Loucy (cell line): ENCODE measurements around the gene CAPN1.

Experiments used
- H2AFZ ChIP-seq: fragments of 200-600 bp; sonication (generic); 2 replicates; pipeline ENCODE4 v1.6.0; 2016; ENCODE audit warnings: antibody characterized with exemption, mild to moderate bottlenecking, low read length, moderate library complexity
- H3F3A ChIP-seq: fragments of 200-600 bp; 2 replicates; pipeline ENCODE4 v1.6.0; 2016; ENCODE audit warnings: antibody characterized with exemption, low read depth, mild to moderate bottlenecking
- H3K27me3 ChIP-seq: fragments of 200-600 bp; sonication (generic); 2 replicates; pipeline ENCODE4 v1.6.1; 2014; ENCODE audit warnings: low read length, mild to moderate bottlenecking; ENCODE audit not compliant: insufficient read depth, poor library complexity, severe bottlenecking
- H3K36me3 ChIP-seq: fragments of 200-600 bp; sonication (generic); 2 replicates; pipeline ENCODE4 v1.6.1; 2016; ENCODE audit warnings: low read length; ENCODE audit not compliant: insufficient read depth
- H3K4me1 ChIP-seq: fragments of 200-600 bp; sonication (generic); 2 replicates; pipeline ENCODE4 v1.5.1; 2014; ENCODE audit warnings: low read length, mild to moderate bottlenecking; ENCODE audit not compliant: insufficient read depth, poor library complexity, severe bottlenecking
- H3K4me2 ChIP-seq: fragments of 200-600 bp; sonication (generic); 2 replicates; pipeline ENCODE4 v1.6.0; 2014; ENCODE audit warnings: antibody characterized with exemption, low read length, low read depth, mild to moderate bottlenecking; ENCODE audit not compliant: poor library complexity, severe bottlenecking
- H3K4me3 ChIP-seq: fragments of 200-600 bp; sonication (generic); 2 replicates; pipeline ENCODE4 v1.5.1; 2014; ENCODE audit warnings: low read length, mild to moderate bottlenecking, mixed read lengths; ENCODE audit not compliant: poor library complexity, severe bottlenecking
- H3K79me2 ChIP-seq: fragments of 200-600 bp; sonication (generic); 2 replicates; pipeline ENCODE4 v1.6.1; 2014; ENCODE audit warnings: low read length; ENCODE audit not compliant: insufficient read depth
- H3K9ac ChIP-seq: fragments of 200-600 bp; sonication (generic); 2 replicates; pipeline ENCODE4 v1.6.0; 2014; ENCODE audit warnings: mild to moderate bottlenecking, low read depth, low read length, moderate library complexity; ENCODE audit not compliant: poor library complexity, severe bottlenecking
- H3K9me2 ChIP-seq: fragments of 200-600 bp; sonication (generic); replicated peaks from 2 replicates; pipeline ENCODE4 v1.6.1; 2016; ENCODE audit warnings: low read depth, low read length, mixed read lengths
- H3K9me3 ChIP-seq: fragments of 200-600 bp; sonication (generic); 2 replicates; pipeline ENCODE4 v1.6.1; 2014; ENCODE audit warnings: mild to moderate bottlenecking, antibody characterized with exemption, low read length, low read depth; ENCODE audit not compliant: insufficient read depth
- H4K20me1 ChIP-seq: fragments of 200-600 bp; sonication (generic); 2 replicates; pipeline ENCODE4 v1.6.0; 2014; ENCODE audit warnings: antibody characterized with exemption, low read length, mild to moderate bottlenecking; ENCODE audit not compliant: insufficient read depth, poor library complexity, severe bottlenecking
- EZH2phosphoT487 ChIP-seq: fragments of 200-600 bp; IDR thresholded peaks from 2 replicates; pipeline ENCODE4 v1.6.1; 2018; ENCODE audit warnings: antibody characterized with exemption, mild to moderate bottlenecking, moderate library complexity, borderline replicate concordance
- TF ChIP-seq, protein P1 (sequence below): fragments of 200-600 bp; sonication (generic); conservative IDR thresholded peaks from 2 replicates; pipeline ENCODE4 v1.5.1; 2014; ENCODE audit warnings: mild to moderate bottlenecking, antibody characterized with exemption, low read length

The CAPN1 gene

DNA sequence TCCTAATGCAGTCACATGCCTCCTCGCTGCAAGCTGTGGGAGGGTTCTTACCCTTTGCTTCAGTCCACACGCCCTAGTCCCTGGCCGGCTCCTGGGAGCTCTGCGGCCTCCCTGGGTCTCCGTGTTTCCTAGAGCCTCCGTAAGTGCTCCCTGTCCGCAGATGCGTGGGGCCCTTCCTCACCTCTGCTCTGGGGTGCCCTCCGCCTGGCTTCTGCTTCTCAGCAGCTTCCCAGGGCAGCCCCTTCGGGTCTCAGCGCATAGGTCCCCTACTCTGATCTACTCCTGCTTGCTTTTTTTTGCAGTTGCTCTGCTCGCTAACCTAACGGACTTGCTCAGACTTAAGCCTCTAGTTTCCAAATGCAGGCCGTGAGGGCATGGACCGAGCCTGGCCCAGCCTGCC, 22.4 kb downstream of the CAPN1 start:
- Histone ChIP-seq H3K9me3 (no peaks in the 10 kb centered on the region), H3K27me3 (no peaks in the 10 kb centered on the region), H3K36me3 (peaks cover 21% of the 10 kb centered on the region; the same call in 1 of the 2 replicates), H3K4me1 (peaks cover 7% of the 10 kb centered on the region), H4K20me1 (no peaks in the 10 kb centered on the region), H3K79me2 (no peaks in the 10 kb centered on the region), H3F3A (no peaks in the 10 kb centered on the region), H2AFZ (no peak overlapping the region), H3K9ac (no peak overlapping the region), H3K9me2 (no peaks in the 10 kb centered on the region), H3K4me2 (no peak overlapping the region), H3K4me3 (no peak overlapping the region)
- TF ChIP-seq, protein P1, sequence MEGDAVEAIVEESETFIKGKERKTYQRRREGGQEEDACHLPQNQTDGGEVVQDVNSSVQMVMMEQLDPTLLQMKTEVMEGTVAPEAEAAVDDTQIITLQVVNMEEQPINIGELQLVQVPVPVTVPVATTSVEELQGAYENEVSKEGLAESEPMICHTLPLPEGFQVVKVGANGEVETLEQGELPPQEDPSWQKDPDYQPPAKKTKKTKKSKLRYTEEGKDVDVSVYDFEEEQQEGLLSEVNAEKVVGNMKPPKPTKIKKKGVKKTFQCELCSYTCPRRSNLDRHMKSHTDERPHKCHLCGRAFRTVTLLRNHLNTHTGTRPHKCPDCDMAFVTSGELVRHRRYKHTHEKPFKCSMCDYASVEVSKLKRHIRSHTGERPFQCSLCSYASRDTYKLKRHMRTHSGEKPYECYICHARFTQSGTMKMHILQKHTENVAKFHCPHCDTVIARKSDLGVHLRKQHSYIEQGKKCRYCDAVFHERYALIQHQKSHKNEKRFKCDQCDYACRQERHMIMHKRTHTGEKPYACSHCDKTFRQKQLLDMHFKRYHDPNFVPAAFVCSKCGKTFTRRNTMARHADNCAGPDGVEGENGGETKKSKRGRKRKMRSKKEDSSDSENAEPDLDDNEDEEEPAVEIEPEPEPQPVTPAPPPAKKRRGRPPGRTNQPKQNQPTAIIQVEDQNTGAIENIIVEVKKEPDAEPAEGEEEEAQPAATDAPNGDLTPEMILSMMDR = no peak
- TF ChIP-seq EZH2phosphoT487 = no peak

DNA sequence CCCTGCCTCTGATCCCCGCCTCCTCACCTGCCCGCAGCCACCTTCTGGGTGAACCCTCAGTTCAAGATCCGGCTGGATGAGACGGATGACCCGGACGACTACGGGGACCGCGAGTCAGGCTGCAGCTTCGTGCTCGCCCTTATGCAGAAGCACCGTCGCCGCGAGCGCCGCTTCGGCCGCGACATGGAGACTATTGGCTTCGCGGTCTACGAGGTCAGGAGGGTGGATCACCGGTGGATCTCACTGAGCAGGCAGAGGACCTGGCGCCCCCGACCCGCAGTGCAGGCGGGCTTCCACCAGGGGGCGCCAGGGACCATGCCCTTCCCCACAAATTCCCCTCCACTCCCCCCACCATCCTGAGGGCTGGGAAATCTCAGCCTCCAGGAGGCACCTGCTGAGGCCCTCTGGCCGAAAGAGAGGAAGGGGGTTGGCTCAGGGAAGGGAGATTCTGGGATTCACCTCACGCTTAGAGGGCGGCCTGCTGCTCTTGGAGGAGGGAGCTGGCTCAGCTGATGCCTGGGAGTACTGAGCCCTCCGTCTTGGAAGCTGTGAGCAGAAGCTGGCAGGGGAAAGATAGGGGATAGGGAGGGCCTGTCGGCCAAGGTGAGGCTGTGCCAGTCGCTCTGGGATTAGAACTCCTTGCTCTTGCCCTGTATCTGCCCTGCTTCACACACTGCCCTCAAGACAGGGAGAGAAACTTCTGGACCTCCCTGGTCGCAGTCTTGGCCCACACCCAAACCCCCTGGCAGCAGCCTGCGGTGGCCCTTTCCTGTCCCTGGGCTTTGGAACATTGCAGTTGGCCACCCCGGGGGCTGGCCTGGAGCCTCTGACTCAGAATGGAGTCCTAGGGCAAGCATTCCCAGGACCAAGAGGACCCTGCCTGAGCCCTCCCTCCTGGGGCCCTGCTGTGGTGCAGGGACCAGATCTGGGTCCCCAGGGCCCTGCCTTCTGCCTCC, 23.2 kb downstream of the CAPN1 start:
- TF ChIP-seq, protein P1 = peak; percentile 94
- TF ChIP-seq EZH2phosphoT487 = no peak
- Histone ChIP-seq H3K36me3 (peaks cover 28% of the 10 kb centered on the region; the same call in 1 of the 2 replicates), H3K9ac (no peak overlapping the region)

DNA sequence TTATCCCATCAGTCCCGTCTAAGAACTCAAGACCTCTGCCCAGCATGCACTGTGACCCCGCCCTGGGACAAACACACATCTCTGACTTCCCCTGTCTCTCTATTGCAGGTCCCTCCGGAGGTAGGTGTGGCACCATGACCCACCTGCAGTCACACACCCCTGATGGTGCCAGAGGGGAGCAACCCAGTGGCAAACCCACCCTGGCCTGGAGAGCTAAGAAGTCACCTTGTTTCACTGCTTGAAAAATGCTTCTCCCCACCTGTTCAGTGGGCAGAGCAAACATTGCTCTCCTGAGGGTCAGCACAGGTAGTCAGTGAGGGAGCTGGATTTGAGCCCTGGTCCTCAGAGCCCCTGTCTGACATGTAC, 23.9 kb downstream of the CAPN1 start:
- Histone ChIP-seq H3K79me2 (no peaks in the 10 kb centered on the region), H3K9ac (no peak overlapping the region), H4K20me1 (no peaks in the 10 kb centered on the region), H3K4me2 (no peak overlapping the region), H3K9me2 (no peaks in the 10 kb centered on the region), H3K4me1 (peaks cover 13% of the 10 kb centered on the region), H3K9me3 (no peaks in the 10 kb centered on the region), H3K36me3 (peaks cover 35% of the 10 kb centered on the region; the same call in 1 of the 2 replicates), H3K4me3 (no peak overlapping the region), H3F3A (no peaks in the 10 kb centered on the region), H2AFZ (no peak overlapping the region), H3K27me3 (no peaks in the 10 kb centered on the region)
- TF ChIP-seq, protein P1 = no peak
- TF ChIP-seq EZH2phosphoT487 = no peak

More for the DNA sequence above, 23.2 kb downstream of the CAPN1 start:
- peaks cover 12% of the 10 kb centered on the region for H3K4me1 ChIP-seq
- H3K4me3 ChIP-seq = no peak overlapping the region
- H3K4me2 ChIP-seq = no peak overlapping the region
- no peaks in the 10 kb centered on the region for H3F3A ChIP-seq
- no peaks in the 10 kb centered on the region for H4K20me1 ChIP-seq
- no peaks in the 10 kb centered on the region for H3K9me3 ChIP-seq
- H3K9me2 ChIP-seq = no peaks in the 10 kb centered on the region
- no peak overlapping the region for H2AFZ ChIP-seq
- H3K27me3 ChIP-seq = no peaks in the 10 kb centered on the region
- H3K79me2 ChIP-seq = no peaks in the 10 kb centered on the region
